ENCODE measurements around the gene FOSB. TPM values are rescaled to one million over a fixed set of nuclear protein-coding genes. Genes with fewer than 3 reads are reported as not detected.

The FOSB gene
- total and polyA plus RNA-seq, 9 of the 15 experiments (the other 6 are each of a cell fraction or from before 2014, with no cell fraction given): 0.11 to 2.7 (median 0.73) TPM

GRCh38 chr19:45443462-45444317, 24.1 kb upstream of the FOSB start (continued):
- TF ChIP-seq ATF2 (CRISPR knock-in tag; IDR thresholded peaks at IDR 0.05) (no peak), RBM17 (IDR thresholded peaks at IDR 0.05; ENCODE audit: borderline replicate concordance, low read depth, low read length) (no peak), ZNF518B (CRISPR knock-in tag; IDR thresholded peaks at IDR 0.05) (no peak), CREM (IDR thresholded peaks at IDR 0.05; ENCODE audit: low read depth) (peak; percentile 96), ZNF197 (CRISPR knock-in tag; IDR thresholded peaks at IDR 0.05; ENCODE audit: low read depth) (no peak), ZFP30 (CRISPR knock-in tag; IDR thresholded peaks at IDR 0.05; ENCODE audit: borderline replicate concordance) (no peak), SP1 (CRISPR knock-in tag; IDR thresholded peaks at IDR 0.05) (peak; percentile 90; the same call in 1 of the 2 replicates), CBX1 (IDR thresholded peaks at IDR 0.05; ENCODE audit: low read depth) (0 out of 2 replicates have a peak, but pooled peaks have one; percentile 14), MITF (IDR thresholded peaks at IDR 0.05) (no peak), NR2C2 (CRISPR knock-in tag; IDR thresholded peaks at IDR 0.05) (no peak), NR2C2 (tag; IDR thresholded peaks at IDR 0.05) (peak; percentile 31; the same call in 1 of the 2 replicates), SMAD1 (IDR thresholded peaks at IDR 0.05; ENCODE audit: low read depth, low read length, partially characterized antibody) (no peak), ETS1 (conservative IDR thresholded peaks at IDR 0.05; ENCODE audit: control insufficient read depth, low read depth, low read length) (peak; percentile 68), ZNF217 (CRISPR knock-in tag; IDR thresholded peaks at IDR 0.05) (no peak), HDAC1 (IDR thresholded peaks at IDR 0.05) (peak in 1 of 2 experiments; percentile 60; a peak in 1 of 4 replicates), NFIX (CRISPR knock-in tag; IDR thresholded peaks at IDR 0.05; ENCODE audit: low read depth) (no peak), NFIC (IDR thresholded peaks at IDR 0.05) (peak; percentile 13; the same call in 1 of the 2 replicates), ETS2 (tag; IDR thresholded peaks at IDR 0.05; ENCODE audit: borderline replicate concordance, poor library complexity, severe bottlenecking) (no peak), MAFK (IDR thresholded peaks at IDR 0.05; ENCODE audit: low read length) (no peak), TEAD1 (CRISPR knock-in tag; IDR thresholded peaks at IDR 0.05) (peak in 1 of 2 experiments; percentile 19; a peak in 1 of 4 replicates)
